ENCODE measurements around the gene PPIG.

DNA sequence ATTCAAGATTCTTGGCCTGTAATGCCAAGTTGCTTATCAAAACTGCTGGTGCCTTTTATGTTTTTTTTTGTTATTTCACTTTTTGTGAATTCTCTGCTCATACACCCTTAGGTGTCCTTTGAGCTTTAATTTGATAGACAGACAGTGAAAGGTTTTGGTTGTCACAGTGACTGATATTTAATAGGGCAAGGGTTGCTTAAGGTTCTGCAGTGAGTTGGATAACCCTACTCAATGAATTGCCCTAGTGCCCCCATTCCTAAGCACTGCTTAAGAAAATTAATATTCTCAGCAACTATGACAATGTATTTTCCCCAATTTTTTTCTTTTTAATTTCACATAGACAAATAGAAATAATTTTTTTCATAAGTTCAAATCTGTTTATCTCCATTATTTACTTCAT, 15.4 kb downstream of the PPIG start:
- TF ChIP-seq, protein P1, sequence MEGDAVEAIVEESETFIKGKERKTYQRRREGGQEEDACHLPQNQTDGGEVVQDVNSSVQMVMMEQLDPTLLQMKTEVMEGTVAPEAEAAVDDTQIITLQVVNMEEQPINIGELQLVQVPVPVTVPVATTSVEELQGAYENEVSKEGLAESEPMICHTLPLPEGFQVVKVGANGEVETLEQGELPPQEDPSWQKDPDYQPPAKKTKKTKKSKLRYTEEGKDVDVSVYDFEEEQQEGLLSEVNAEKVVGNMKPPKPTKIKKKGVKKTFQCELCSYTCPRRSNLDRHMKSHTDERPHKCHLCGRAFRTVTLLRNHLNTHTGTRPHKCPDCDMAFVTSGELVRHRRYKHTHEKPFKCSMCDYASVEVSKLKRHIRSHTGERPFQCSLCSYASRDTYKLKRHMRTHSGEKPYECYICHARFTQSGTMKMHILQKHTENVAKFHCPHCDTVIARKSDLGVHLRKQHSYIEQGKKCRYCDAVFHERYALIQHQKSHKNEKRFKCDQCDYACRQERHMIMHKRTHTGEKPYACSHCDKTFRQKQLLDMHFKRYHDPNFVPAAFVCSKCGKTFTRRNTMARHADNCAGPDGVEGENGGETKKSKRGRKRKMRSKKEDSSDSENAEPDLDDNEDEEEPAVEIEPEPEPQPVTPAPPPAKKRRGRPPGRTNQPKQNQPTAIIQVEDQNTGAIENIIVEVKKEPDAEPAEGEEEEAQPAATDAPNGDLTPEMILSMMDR (IDR thresholded peaks at IDR 0.05), result no peak
- TF ChIP-seq POLR2A (IDR thresholded peaks at IDR 0.05), result no peak
